ENCODE data around the gene SGIP1. TPM values are rescaled to one million over a fixed set of nuclear protein-coding genes. Genes with fewer than 3 reads are reported as not detected.

Gene SGIP1
- total RNA-seq, 1 donor from 2014 or later = 11.9 TPM

- peaks cover 5% of the 10 kb centered on the region for H3K9me3 Mint-ChIP-seq
- no peak for DNase-seq (ENCODE audit: low spot score in 2 of 2, unreplicated experiment in 2 of 2)
- no peak for TF ChIP-seq CTCF (IDR thresholded peaks at IDR 0.05; ENCODE audit: unreplicated experiment)
- peaks cover 9% of the 10 kb centered on the region for H3K27me3 Mint-ChIP-seq (ENCODE audit: low read depth)
- H3K36me3 Mint-ChIP-seq = no peaks in the 10 kb centered on the region
- H3K4me3 Mint-ChIP-seq = no peak overlapping the region
- H3K27ac Mint-ChIP-seq = no peak overlapping the region
- H3K4me1 Mint-ChIP-seq = peaks cover 7% of the 10 kb centered on the region
These were observed 120.7 kb downstream of the SGIP1 start for GRCh38 chr1:66654643-66655042.

- Mint-ChIP-seq H3K27ac (no peak overlapping the region), H3K4me3 (no peak overlapping the region), H3K27me3 (ENCODE audit: low read depth) (no peaks in the 10 kb centered on the region), H3K36me3 (no peaks in the 10 kb centered on the region), H3K4me1 (peaks cover 12% of the 10 kb centered on the region), H3K9me3 (no peaks in the 10 kb centered on the region)
- no peak for TF ChIP-seq CTCF (IDR thresholded peaks at IDR 0.05; ENCODE audit: unreplicated experiment)
- DNase-seq (ENCODE audit: low spot score in 2 of 2, unreplicated experiment in 2 of 2) = no peak
These were observed 137.5 kb downstream of the SGIP1 start for GRCh38 chr1:66671455-66671854.

GRCh38 chr1:66676613-66677298 is 142.8 kb downstream of the SGIP1 start:
- no peak for DNase-seq (ENCODE audit: low spot score in 2 of 2, unreplicated experiment in 2 of 2)
- H3K4me1 Mint-ChIP-seq = peaks cover 28% of the 10 kb centered on the region
- no peak for TF ChIP-seq CTCF (IDR thresholded peaks at IDR 0.05; ENCODE audit: unreplicated experiment)

GRCh38 chr1:66678146-66678545 is 144.2 kb downstream of the SGIP1 start:
- no peaks in the 10 kb centered on the region for H3K27me3 Mint-ChIP-seq (ENCODE audit: low read depth)
- H3K36me3 Mint-ChIP-seq = no peaks in the 10 kb centered on the region
- DNase-seq (ENCODE audit: low spot score in 2 of 2, unreplicated experiment in 2 of 2) = no peak
- H3K27ac Mint-ChIP-seq = no peak overlapping the region
- no peak overlapping the region for H3K4me3 Mint-ChIP-seq
- TF ChIP-seq CTCF (IDR thresholded peaks at IDR 0.05; ENCODE audit: unreplicated experiment) = no peak
- H3K4me1 Mint-ChIP-seq = peaks cover 28% of the 10 kb centered on the region
- H3K9me3 Mint-ChIP-seq = no peaks in the 10 kb centered on the region

More at GRCh38 chr1:66676613-66677298, 142.8 kb downstream of the SGIP1 start:
- Mint-ChIP-seq H3K27me3 (ENCODE audit: low read depth) (no peaks in the 10 kb centered on the region), H3K27ac (peak overlapping the region; percentile 81), H3K36me3 (no peaks in the 10 kb centered on the region), H3K4me3 (no peak overlapping the region), H3K9me3 (no peaks in the 10 kb centered on the region)

GRCh38 chr1:66679140-66679539 is 145.2 kb downstream of the SGIP1 start:
- no peak for TF ChIP-seq CTCF (IDR thresholded peaks at IDR 0.05; ENCODE audit: unreplicated experiment)
- H3K27ac Mint-ChIP-seq = no peak overlapping the region
- H3K4me3 Mint-ChIP-seq = no peak overlapping the region
- no peaks in the 10 kb centered on the region for H3K36me3 Mint-ChIP-seq
- H3K9me3 Mint-ChIP-seq = no peaks in the 10 kb centered on the region
- no peak for DNase-seq (ENCODE audit: low spot score in 2 of 2, unreplicated experiment in 2 of 2)
- no peaks in the 10 kb centered on the region for H3K27me3 Mint-ChIP-seq (ENCODE audit: low read depth)
- H3K4me1 Mint-ChIP-seq = peaks cover 28% of the 10 kb centered on the region

Measured in mesothelial cell of epicardium (in vitro differentiated cells).